ENCODE measurements around the gene CSNK1D. TPM values are rescaled to one million over a fixed set of nuclear protein-coding genes. Genes with fewer than 3 reads are reported as not detected.

CSNK1D gene
- total and polyA plus RNA-seq, 2 donors (not counting 1 experiment from before 2014, with no cell fraction given), result 196 to 241 TPM

GRCh38 chr17:82267575-82268379, 5.7 kb downstream of the CSNK1D start:
- ATAC-seq (ENCODE audit: low read depth) (no peak), DNase-seq (peak; percentile 16)
- 84% methylated on average over 21 of the region's 21 CpGs for WGBS (ENCODE audit: insufficient coverage)
- Histone ChIP-seq H4K20me1 (ENCODE audit: control insufficient read depth, insufficient read depth, low read length, poor library complexity, severe bottlenecking) (peaks cover 97% of the 10 kb centered on the region), H3K79me2 (ENCODE audit: control insufficient read depth, insufficient read depth, low read length) (peaks cover 99% of the 10 kb centered on the region), H3K4me2 (replicated peaks; ENCODE audit: low read depth, low read length, poor library complexity, severe bottlenecking) (no peak overlapping the region), H3K27me3 (replicated peaks in 1 of 4; ENCODE audit: control extremely low read depth in 1 of 4, control insufficient read depth in 3 of 4, insufficient read depth in 4 of 4, low read length in 3 of 4) (no peaks in the 10 kb centered on the region), H3K9me3 (ENCODE audit: control extremely low read depth in 1 of 3, control insufficient read depth in 2 of 3, insufficient read depth in 1 of 3, low read length in 2 of 3) (no peaks in the 10 kb centered on the region), H3K4me3 (ENCODE audit: control extremely low read depth in 1 of 5, extremely low read depth in 1 of 5, insufficient read depth in 1 of 5, low read depth in 2 of 5, low read length in 4 of 5) (no peak overlapping the region), H3K27ac (ENCODE audit: low read length in 2 of 2) (no peak overlapping the region), H2AFZ (ENCODE audit: insufficient read depth, low read depth, low read length, poor library complexity, severe bottlenecking) (no peak overlapping the region), H3K9ac (ENCODE audit: low read length) (no peak overlapping the region), H3K36me3 (replicated peaks in 1 of 2; ENCODE audit: control extremely low read depth in 1 of 2, control insufficient read depth in 1 of 2, extremely low read depth in 1 of 2, insufficient read depth in 2 of 2, low read length in 1 of 2) (peaks cover 3 to 87% of the 10 kb centered on the region in 2 experiments), H3K4me1 (ENCODE audit: control insufficient read depth in 2 of 2, insufficient read depth in 2 of 2, low read length in 2 of 2) (peaks cover 24 to 51% of the 10 kb centered on the region in 2 donors)
- TF ChIP-seq CTCF (IDR thresholded peaks at IDR 0.05) (no peak), EZH2 (IDR thresholded peaks at IDR 0.05; ENCODE audit: borderline replicate concordance, insufficient read depth, low read depth, low read length, poor library complexity, severe bottlenecking) (no peak)
- ChIA-PET POLR2A (interaction anchor here (0.6 kb wide), 1 partner anchor 1941 kb away, joined by 4 read pairs; no protein-coding TSS in a partner anchor), CTCF (interaction anchor here (1.1 kb wide), 1 partner anchor 134 kb away, joined by 3 read pairs; no protein-coding TSS in a partner anchor)
- peaks cover 61% of the 10 kb centered on the region for H3K4me1 Mint-ChIP-seq
- H3K4me3 Mint-ChIP-seq, result no peak overlapping the region
- intact Hi-C loops (cut with micrococcal nuclease), result no loop called here
- H3K27me3 Mint-ChIP-seq, result no peaks in the 10 kb centered on the region
- H3K27ac Mint-ChIP-seq, result peak overlapping the region; percentile 0
- no peaks in the 10 kb centered on the region for H3K9me3 Mint-ChIP-seq (ENCODE audit: insufficient read depth)

- no peak for TF ChIP-seq EZH2 (IDR thresholded peaks at IDR 0.05; ENCODE audit: borderline replicate concordance, insufficient read depth, low read depth, low read length, poor library complexity, severe bottlenecking)
- no peak for TF ChIP-seq CTCF (IDR thresholded peaks at IDR 0.05)
- Mint-ChIP-seq H3K9me3 (ENCODE audit: insufficient read depth) (no peaks in the 10 kb centered on the region), H3K4me3 (no peak overlapping the region), H3K4me1 (peaks cover 47% of the 10 kb centered on the region), H3K27me3 (no peaks in the 10 kb centered on the region), H3K27ac (no peak overlapping the region)
- H3K4me1 ChIP-seq (ENCODE audit: control insufficient read depth in 2 of 2, insufficient read depth in 2 of 2, low read length in 2 of 2), result peaks cover 11 to 35% of the 10 kb centered on the region in 2 donors
- H2AFZ ChIP-seq (ENCODE audit: insufficient read depth, low read depth, low read length, poor library complexity, severe bottlenecking), result no peak overlapping the region
- intact Hi-C loops (cut with micrococcal nuclease), result no loop called here
- H3K27me3 ChIP-seq (replicated peaks in 1 of 4; ENCODE audit: control extremely low read depth in 1 of 4, control insufficient read depth in 3 of 4, insufficient read depth in 4 of 4, low read length in 3 of 4), result no peaks in the 10 kb centered on the region
- H3K36me3 ChIP-seq (replicated peaks in 1 of 2; ENCODE audit: control extremely low read depth in 1 of 2, control insufficient read depth in 1 of 2, extremely low read depth in 1 of 2, insufficient read depth in 2 of 2, low read length in 1 of 2), result peaks cover 3 to 92% of the 10 kb centered on the region in 2 experiments
- no peak overlapping the region for H3K9ac ChIP-seq (ENCODE audit: low read length)
- H3K4me2 ChIP-seq (replicated peaks; ENCODE audit: low read depth, low read length, poor library complexity, severe bottlenecking), result no peak overlapping the region
- H3K27ac ChIP-seq (ENCODE audit: low read length in 2 of 2), result no peak overlapping the region
- CTCF ChIA-PET, result interaction anchor here (1.1 kb wide), 1 partner anchor 136 kb away, joined by 3 read pairs; no protein-coding TSS in a partner anchor
- POLR2A ChIA-PET, result no interaction called here
- ATAC-seq (ENCODE audit: low read depth) (no peak), DNase-seq (no peak)
- H4K20me1 ChIP-seq (ENCODE audit: control insufficient read depth, insufficient read depth, low read length, poor library complexity, severe bottlenecking), result peaks cover 98% of the 10 kb centered on the region
- H3K79me2 ChIP-seq (ENCODE audit: control insufficient read depth, insufficient read depth, low read length), result peaks cover 98% of the 10 kb centered on the region
- 98% methylated on average over 9 of the region's 10 CpGs for WGBS (ENCODE audit: insufficient coverage)
- no peaks in the 10 kb centered on the region for H3K9me3 ChIP-seq (ENCODE audit: control extremely low read depth in 1 of 3, control insufficient read depth in 2 of 3, insufficient read depth in 1 of 3, low read length in 2 of 3)
- H3K4me3 ChIP-seq (ENCODE audit: control extremely low read depth in 1 of 5, extremely low read depth in 1 of 5, insufficient read depth in 1 of 5, low read depth in 2 of 5, low read length in 4 of 5), result no peak overlapping the region
These were observed 7.4 kb downstream of the CSNK1D start for GRCh38 chr17:82266142-82266541.

Measured in B cell (primary cell).